ENCODE data around the gene FFAR3.

GRCh38 chr19:35351411-35352176 is 6.7 kb upstream of the FFAR3 start:
- TF ChIP-seq JUND (IDR thresholded peaks at IDR 0.05; ENCODE audit: low read length) (no peak), EGR1 (IDR thresholded peaks at IDR 0.05; ENCODE audit: borderline replicate concordance, low read depth, low read length) (no peak), HDAC2 (IDR thresholded peaks at IDR 0.05; ENCODE audit: borderline replicate concordance in 1 of 2, low read depth in 2 of 2, low read length in 2 of 2) (no peak), BRCA1 (IDR thresholded peaks at IDR 0.05; ENCODE audit: low read depth, low read length) (no peak), POLR2AphosphoS5 (IDR thresholded peaks at IDR 0.05; ENCODE audit: low read depth, low read length) (no peak)
- TF ChIP-seq, protein P1, sequence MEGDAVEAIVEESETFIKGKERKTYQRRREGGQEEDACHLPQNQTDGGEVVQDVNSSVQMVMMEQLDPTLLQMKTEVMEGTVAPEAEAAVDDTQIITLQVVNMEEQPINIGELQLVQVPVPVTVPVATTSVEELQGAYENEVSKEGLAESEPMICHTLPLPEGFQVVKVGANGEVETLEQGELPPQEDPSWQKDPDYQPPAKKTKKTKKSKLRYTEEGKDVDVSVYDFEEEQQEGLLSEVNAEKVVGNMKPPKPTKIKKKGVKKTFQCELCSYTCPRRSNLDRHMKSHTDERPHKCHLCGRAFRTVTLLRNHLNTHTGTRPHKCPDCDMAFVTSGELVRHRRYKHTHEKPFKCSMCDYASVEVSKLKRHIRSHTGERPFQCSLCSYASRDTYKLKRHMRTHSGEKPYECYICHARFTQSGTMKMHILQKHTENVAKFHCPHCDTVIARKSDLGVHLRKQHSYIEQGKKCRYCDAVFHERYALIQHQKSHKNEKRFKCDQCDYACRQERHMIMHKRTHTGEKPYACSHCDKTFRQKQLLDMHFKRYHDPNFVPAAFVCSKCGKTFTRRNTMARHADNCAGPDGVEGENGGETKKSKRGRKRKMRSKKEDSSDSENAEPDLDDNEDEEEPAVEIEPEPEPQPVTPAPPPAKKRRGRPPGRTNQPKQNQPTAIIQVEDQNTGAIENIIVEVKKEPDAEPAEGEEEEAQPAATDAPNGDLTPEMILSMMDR (IDR thresholded peaks at IDR 0.05; ENCODE audit: control extremely low read depth in 1 of 3, insufficient read depth in 1 of 3, low read depth in 1 of 3, low read length in 3 of 3): no peak

Measured in H1 (cell line).